Stomach (tissue), 4 donors: Measurements from ENCODE around the gene C1QTNF8.

ENCODE experiments used
- CTCF ChIP-seq, 7 experiments: fragments of 450-650 bp in 4 of 7; fragments of 200-600 bp in 3 of 7; sonication (generic) in 3 of 7; IDR thresholded peaks; one replicate each; pipeline ENCODE4 v1.5.1; 2016 to 2019; ENCODE audit warnings: antibody characterized with exemption in 7 of 7, control low read depth in 2 of 7, mild to moderate bottlenecking in 1 of 7
- POLR2A ChIP-seq, 4 donors: fragments of 450-650 bp; IDR thresholded peaks; one replicate each; pipeline ENCODE4 v1.6.1; 2016; ENCODE audit warnings: antibody characterized with exemption in 4 of 4, control low read depth in 2 of 4, mild to moderate bottlenecking in 1 of 4, moderate library complexity in 1 of 4

GRCh38 chr16:1071561-1072225 is 24.4 kb downstream of the C1QTNF8 start:
- TF ChIP-seq CTCF (IDR thresholded peaks at IDR 0.05) (no peak), POLR2A (IDR thresholded peaks at IDR 0.05) (no peak)
